Measurements from ENCODE around the gene KLF13. TPM values are rescaled to one million over a fixed set of nuclear protein-coding genes. Genes with fewer than 3 reads are reported as not detected.
A peak's percentile ranks its signal among the peaks of the same experiment; 100 is the strongest.

The KLF13 gene
- polyA plus RNA-seq, 2 of the 4 experiments (the other 2 are of a cell fraction), result 53.5 TPM

DNA sequence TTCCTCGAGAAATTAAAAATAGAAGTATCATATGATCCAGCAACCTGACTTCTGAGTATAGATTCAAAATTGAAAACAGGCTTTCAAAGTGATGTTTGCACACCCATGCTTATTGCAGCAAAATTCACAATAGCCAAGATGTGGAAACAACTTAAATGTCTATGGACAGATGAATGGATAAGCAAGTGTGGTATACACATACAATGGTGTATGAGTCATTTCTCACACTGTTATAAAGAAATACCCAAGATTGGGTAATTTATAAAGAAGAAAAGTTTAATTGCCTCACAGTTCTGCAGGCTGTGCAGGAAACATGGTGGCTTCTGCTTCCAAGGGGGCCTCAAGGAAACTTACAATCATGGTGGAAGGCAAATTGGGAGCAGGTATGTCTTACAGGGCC is 100.8 kb downstream of the KLF13 start:
- DNase-seq (ENCODE audit: low read depth in 1 of 2, low spot score in 1 of 2) (no peak), FAIRE-seq (peak; percentile 23), ATAC-seq (no peak)
- H3K4me1 ChIP-seq, result no peaks in the 10 kb centered on the region
- 27% methylated on average over 1 of the region's 1 CpG for WGBS (ENCODE audit: missing lambda C conversion rate)
- H3K27ac ChIP-seq, result no peak overlapping the region
- no peak overlapping the region for H3K4me2 ChIP-seq
- H3K9me3 ChIP-seq, result peaks cover 6% of the 10 kb centered on the region; the same call in 1 of the 3 replicates
- ChIA-PET CTCF (interaction anchor here (1.1 to 3.2 kb wide), 2 partner anchors 8 to 10 kb away, joined by 5 to 11 read pairs; no protein-coding TSS in a partner anchor), POLR2A (no interaction called here)
- H3K4me3 ChIP-seq, result no peak overlapping the region
- TF ChIP-seq PHF8 (IDR thresholded peaks at IDR 0.05; ENCODE audit: borderline replicate concordance, low read depth), result no peak
- no peak for TF ChIP-seq GATA3 (IDR thresholded peaks at IDR 0.05; ENCODE audit: borderline replicate concordance)
- no peak for TF ChIP-seq FOSL2 (IDR thresholded peaks at IDR 0.05)
- TF ChIP-seq FOSL2 (CRISPR knock-in tag; IDR thresholded peaks at IDR 0.05), result peak; percentile 6; the same call in 1 of the 2 replicates
- TF ChIP-seq, protein P1, sequence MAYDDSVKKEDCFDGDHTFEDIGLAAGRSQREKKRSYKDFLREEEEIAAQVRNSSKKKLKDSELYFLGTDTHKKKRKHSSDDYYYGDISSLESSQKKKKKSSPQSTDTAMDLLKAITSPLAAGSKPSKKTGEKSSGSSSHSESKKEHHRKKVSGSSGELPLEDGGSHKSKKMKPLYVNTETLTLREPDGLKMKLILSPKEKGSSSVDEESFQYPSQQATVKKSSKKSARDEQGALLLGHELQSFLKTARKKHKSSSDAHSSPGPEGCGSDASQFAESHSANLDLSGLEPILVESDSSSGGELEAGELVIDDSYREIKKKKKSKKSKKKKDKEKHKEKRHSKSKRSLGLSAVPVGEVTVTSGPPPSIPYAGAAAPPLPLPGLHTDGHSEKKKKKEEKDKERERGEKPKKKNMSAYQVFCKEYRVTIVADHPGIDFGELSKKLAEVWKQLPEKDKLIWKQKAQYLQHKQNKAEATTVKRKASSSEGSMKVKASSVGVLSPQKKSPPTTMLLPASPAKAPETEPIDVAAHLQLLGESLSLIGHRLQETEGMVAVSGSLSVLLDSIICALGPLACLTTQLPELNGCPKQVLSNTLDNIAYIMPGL (CRISPR knock-in tag; IDR thresholded peaks at IDR 0.05; ENCODE audit: borderline replicate concordance), result no peak

Other genes starting within 250 kb of the KLF13 start
- not detected in 2 replicates for gene TRPM1, start 225.1 kb upstream of the KLF13 start, polyA plus RNA-seq (2011; rRNA removed)
- not detected in 3 replicates for gene TRPM1, start 225.1 kb upstream of the KLF13 start, polyA plus RNA-seq (2017; fragmentation: RNase III; extraction: RNeasy Plus Mini Kit Qiagen cat#74134 plus additional on column Dnase treatment)

Data from A549 (cell line).